Thyroid gland (tissue), 4 donors: ENCODE results near the gene BEAN1.

Experiments used
- CTCF ChIP-seq, 6 experiments: fragments of 200-600 bp in 3 of 6; fragments of 450-650 bp in 3 of 6; sonication (generic) in 3 of 6; IDR thresholded peaks; one replicate each; pipeline ENCODE4 v1.5.1; 2016 to 2019; ENCODE audit warnings: antibody characterized with exemption in 6 of 6, mild to moderate bottlenecking in 2 of 6, inconsistent platforms in 1 of 6, moderate library complexity in 1 of 6
- POLR2A ChIP-seq, 2 donors: fragments of 450-650 bp; IDR thresholded peaks; one replicate each; pipeline ENCODE4 v1.6.1; 2017; ENCODE audit warnings: antibody characterized with exemption in 2 of 2, mild to moderate bottlenecking in 2 of 2, moderate library complexity in 1 of 2

GRCh38 chr16:66386629-66387622, 40.2 kb upstream of the BEAN1 start:
- TF ChIP-seq CTCF (IDR thresholded peaks at IDR 0.05) (no peak), POLR2A (IDR thresholded peaks at IDR 0.05) (peak in 1 of 2 donors; percentile 77)
